OCI-LY3 (cell line): ENCODE data around the gene CRTC1.

Source experiments
- H2AFZ ChIP-seq: fragments of 200-600, 300-600 bp; shearing (Covaris generic); 2 replicates; pipeline ENCODE4 v1.6.0; 2014; ENCODE audit warnings: antibody characterized with exemption, low read depth, low read length
- H3K27ac ChIP-seq: fragments of 200-600, 300-600 bp; sonication (generic); 2 replicates; pipeline ENCODE4 v1.5.1; 2014; ENCODE audit warnings: mild to moderate bottlenecking, low read length, moderate library complexity, mixed read lengths
- H3K27me3 ChIP-seq: fragments of 200-600, 300-600 bp; sonication (generic); 2 replicates; pipeline ENCODE4 v1.6.1; 2014; ENCODE audit warnings: low read depth, low read length, mixed read lengths
- H3K36me3 ChIP-seq: fragments of 200-600, 300-600 bp; sonication (generic); replicated peaks from 2 replicates; pipeline ENCODE3; 2014; ENCODE audit warnings: low read depth, low read length, mixed read lengths
- H3K4me1 ChIP-seq: fragments of 300-600, 200-600 bp; sonication (generic); 2 replicates; pipeline ENCODE4 v1.6.1; 2014; ENCODE audit warnings: low read length, mixed read lengths
- H3K4me2 ChIP-seq: fragments of 200-600, 300-600 bp; sonication (generic); 2 replicates; pipeline ENCODE4 v1.6.1; 2014; ENCODE audit warnings: low read length, mixed read lengths
- H3K4me3 ChIP-seq: fragments of 300-600, 200-600 bp; sonication (generic); 2 replicates; pipeline ENCODE4 v1.5.1; 2014; ENCODE audit warnings: antibody characterized with exemption, mild to moderate bottlenecking, low read length, moderate library complexity
- H3K79me2 ChIP-seq: fragments of 300-600, 200-600 bp; shearing (Covaris generic); 2 replicates; pipeline ENCODE4 v1.6.1; 2014; ENCODE audit warnings: mild to moderate bottlenecking, low read length, mixed read lengths
- H3K9ac ChIP-seq: fragments of 300-600, 200-600 bp; shearing (Covaris generic); 2 replicates; pipeline ENCODE4 v1.6.0; 2014; ENCODE audit warnings: mild to moderate bottlenecking, low read length, moderate library complexity
- H3K9me3 ChIP-seq: fragments of 200-600, 300-600 bp; shearing (Covaris generic); 2 replicates; pipeline ENCODE4 v1.6.1; 2014; ENCODE audit warnings: low read length, mixed read lengths; ENCODE audit not compliant: insufficient read depth
- H4K20me1 ChIP-seq: fragments of 200-600, 300-600 bp; sonication (generic); 2 replicates; pipeline ENCODE4 v1.6.1; 2016; ENCODE audit warnings: low read length, mixed read lengths; ENCODE audit not compliant: insufficient read depth
- EZH2phosphoT487 ChIP-seq: fragments of 200-600 bp; shearing (Covaris generic); IDR thresholded peaks from 2 replicates; pipeline ENCODE4 v1.6.1; 2018; ENCODE audit warnings: antibody characterized with exemption, mixed run types, low read depth
- TF ChIP-seq, protein P1 (sequence below): fragments of 200-600, 300-600 bp; sonication (generic); IDR thresholded peaks from 2 replicates; pipeline ENCODE4 v1.5.1; 2014; ENCODE audit warnings: antibody characterized with exemption, low read length, low read depth

CRTC1 gene

DNA sequence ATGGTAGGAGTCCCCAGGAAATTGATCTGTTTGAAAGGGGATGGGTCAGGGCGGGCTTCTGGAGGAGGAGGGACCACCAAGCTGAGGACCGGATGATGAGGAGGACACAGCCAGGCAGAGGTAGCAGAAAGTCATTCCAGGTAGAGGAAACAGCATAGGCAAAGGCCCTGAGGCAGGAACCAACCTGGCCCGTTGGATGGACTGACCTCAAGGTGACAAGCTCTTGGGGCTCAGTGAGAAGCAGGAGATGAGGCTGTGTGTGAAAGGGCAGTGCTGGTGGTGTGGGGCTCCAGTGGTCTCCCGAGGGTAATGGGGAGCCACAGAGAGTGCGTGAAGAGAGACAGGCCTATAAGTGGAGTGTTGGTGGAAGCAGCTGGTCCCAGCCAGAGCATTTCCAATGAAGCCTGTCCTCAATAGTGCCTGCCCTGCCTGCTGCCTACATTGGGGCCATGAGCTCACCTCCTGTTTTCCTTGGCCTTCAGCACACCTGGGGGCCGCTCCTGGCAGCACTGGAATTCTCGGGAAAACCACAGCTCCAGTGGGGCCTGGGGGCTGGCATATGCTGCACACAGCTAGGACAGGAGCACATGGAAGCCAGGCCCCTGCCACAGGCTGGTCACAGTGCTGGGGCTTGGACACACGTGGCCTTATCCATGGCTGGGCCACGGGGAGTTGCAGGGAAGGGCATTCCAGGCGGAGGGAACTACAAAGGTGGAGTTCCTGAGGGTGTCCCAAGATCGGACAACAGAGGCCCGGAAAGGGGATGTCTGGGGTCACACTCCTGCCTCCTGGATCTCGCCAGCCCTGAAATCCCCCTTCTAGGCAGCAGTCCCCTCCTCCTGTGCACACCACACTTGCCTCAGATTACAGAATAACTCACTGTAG lies 109.9 kb downstream of the CRTC1 start:
- H3K9ac ChIP-seq: no peak overlapping the region
- TF ChIP-seq EZH2phosphoT487: no peak
- TF ChIP-seq, protein P1, sequence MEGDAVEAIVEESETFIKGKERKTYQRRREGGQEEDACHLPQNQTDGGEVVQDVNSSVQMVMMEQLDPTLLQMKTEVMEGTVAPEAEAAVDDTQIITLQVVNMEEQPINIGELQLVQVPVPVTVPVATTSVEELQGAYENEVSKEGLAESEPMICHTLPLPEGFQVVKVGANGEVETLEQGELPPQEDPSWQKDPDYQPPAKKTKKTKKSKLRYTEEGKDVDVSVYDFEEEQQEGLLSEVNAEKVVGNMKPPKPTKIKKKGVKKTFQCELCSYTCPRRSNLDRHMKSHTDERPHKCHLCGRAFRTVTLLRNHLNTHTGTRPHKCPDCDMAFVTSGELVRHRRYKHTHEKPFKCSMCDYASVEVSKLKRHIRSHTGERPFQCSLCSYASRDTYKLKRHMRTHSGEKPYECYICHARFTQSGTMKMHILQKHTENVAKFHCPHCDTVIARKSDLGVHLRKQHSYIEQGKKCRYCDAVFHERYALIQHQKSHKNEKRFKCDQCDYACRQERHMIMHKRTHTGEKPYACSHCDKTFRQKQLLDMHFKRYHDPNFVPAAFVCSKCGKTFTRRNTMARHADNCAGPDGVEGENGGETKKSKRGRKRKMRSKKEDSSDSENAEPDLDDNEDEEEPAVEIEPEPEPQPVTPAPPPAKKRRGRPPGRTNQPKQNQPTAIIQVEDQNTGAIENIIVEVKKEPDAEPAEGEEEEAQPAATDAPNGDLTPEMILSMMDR: no peak
- no peak overlapping the region for H3K27ac ChIP-seq
- H3K27me3 ChIP-seq: peaks cover 59% of the 10 kb centered on the region
- no peak overlapping the region for H2AFZ ChIP-seq
- no peaks in the 10 kb centered on the region for H3K36me3 ChIP-seq
- H4K20me1 ChIP-seq: no peaks in the 10 kb centered on the region
- no peak overlapping the region for H3K4me3 ChIP-seq
- peaks cover 31% of the 10 kb centered on the region for H3K4me1 ChIP-seq
- no peaks in the 10 kb centered on the region for H3K79me2 ChIP-seq
- H3K4me2 ChIP-seq: no peak overlapping the region
- no peaks in the 10 kb centered on the region for H3K9me3 ChIP-seq

DNA sequence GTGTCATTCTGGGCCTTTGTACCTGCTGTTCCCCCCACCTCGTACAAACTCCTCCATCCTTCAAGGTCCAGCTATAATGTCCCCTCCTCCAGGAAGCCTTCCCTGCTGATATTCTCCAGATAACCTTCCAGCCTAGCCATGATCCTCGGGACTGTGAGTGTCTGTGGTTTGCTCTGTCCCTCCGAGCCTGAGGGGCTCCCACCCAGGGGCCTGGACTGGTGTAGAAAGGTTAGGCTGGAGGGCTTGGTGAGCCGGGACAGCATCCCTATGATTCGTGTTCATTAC lies 110.5 kb downstream of the CRTC1 start:
- Histone ChIP-seq H3K4me1 (peaks cover 30% of the 10 kb centered on the region), H2AFZ (no peak overlapping the region), H3K79me2 (no peaks in the 10 kb centered on the region), H3K9ac (no peak overlapping the region), H3K27me3 (peaks cover 63% of the 10 kb centered on the region), H3K4me2 (no peak overlapping the region), H4K20me1 (no peaks in the 10 kb centered on the region), H3K27ac (no peak overlapping the region), H3K4me3 (no peak overlapping the region), H3K9me3 (no peaks in the 10 kb centered on the region), H3K36me3 (no peaks in the 10 kb centered on the region)
- TF ChIP-seq, protein P1: no peak
- no peak for TF ChIP-seq EZH2phosphoT487

DNA sequence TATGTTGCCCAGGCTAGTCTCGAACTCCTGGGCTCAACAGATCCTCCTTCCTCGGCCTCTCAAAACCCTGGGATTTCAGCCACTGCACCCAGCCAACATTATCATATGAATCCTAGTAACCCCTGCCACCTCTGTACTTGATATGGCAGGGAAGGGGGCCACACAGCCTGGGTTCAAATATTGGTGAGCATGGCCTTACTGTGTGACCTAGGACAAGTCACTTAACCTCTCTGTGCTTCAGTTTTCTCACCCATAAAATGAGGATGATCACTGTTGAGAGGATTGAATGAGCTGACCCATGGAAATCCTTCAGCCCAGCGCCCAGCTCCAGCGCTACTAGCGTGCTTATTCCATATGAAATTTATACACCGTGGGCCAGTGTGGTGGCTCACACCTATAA lies 111.2 kb downstream of the CRTC1 start:
- Histone ChIP-seq H4K20me1 (no peaks in the 10 kb centered on the region), H3K27me3 (peaks cover 66% of the 10 kb centered on the region), H3K4me1 (peaks cover 23% of the 10 kb centered on the region), H2AFZ (no peak overlapping the region), H3K4me2 (no peak overlapping the region), H3K9ac (no peak overlapping the region), H3K27ac (no peak overlapping the region), H3K36me3 (no peaks in the 10 kb centered on the region), H3K9me3 (no peaks in the 10 kb centered on the region), H3K4me3 (no peak overlapping the region), H3K79me2 (no peaks in the 10 kb centered on the region)
- TF ChIP-seq EZH2phosphoT487: no peak
- TF ChIP-seq, protein P1: no peak

DNA sequence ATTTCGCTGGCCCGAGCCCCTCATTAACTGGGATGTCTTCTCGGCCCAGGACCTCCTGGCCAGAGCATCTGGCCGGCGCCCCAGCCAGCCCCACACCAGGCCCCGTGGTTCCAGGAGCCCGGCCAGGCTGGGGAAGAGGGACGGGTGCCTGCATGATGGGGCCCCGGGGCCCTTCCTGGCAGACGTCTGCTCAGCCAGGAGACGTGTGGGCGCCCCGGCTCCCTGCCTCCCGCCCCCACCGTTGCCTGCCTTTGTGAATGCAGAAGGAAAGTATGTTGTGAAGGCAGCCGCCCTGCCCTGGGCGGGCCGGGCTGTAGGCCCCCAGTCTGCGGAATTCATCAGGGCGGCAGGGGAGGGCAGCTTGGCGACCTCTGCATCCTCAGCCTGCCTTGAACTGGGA lies 112.1 kb downstream of the CRTC1 start:
- Histone ChIP-seq H3K9me3 (no peaks in the 10 kb centered on the region), H3K79me2 (no peaks in the 10 kb centered on the region), H3K4me1 (peaks cover 18% of the 10 kb centered on the region), H3K4me3 (no peak overlapping the region), H4K20me1 (no peaks in the 10 kb centered on the region), H3K27me3 (peaks cover 63% of the 10 kb centered on the region), H3K9ac (no peak overlapping the region), H3K27ac (no peak overlapping the region), H3K4me2 (no peak overlapping the region), H2AFZ (no peak overlapping the region), H3K36me3 (no peaks in the 10 kb centered on the region)
- TF ChIP-seq, protein P1: no peak
- TF ChIP-seq EZH2phosphoT487: no peak
